A549 treated with AZD2906 at 1 μM for 4 hours (cell line): Measurements from ENCODE around the gene CA4. TPM values are rescaled to one million over a fixed set of nuclear protein-coding genes. Genes with fewer than 3 reads are reported as not detected.

Experiments used
- total RNA-seq: library from RNA; stranded (reverse); fragments of 200-300 nt; extraction: Qiagen RNA extraction; gene quantifications from 5 replicates; pipeline ENCODE4 v1.2.3, GENCODE V29; 2022

The CA4 gene
- total RNA-seq, result 0.11 to 0.28 TPM (median 0.21 TPM) in 4 of 5 replicates, not detected in the other

GRCh38 chr17:60149691-60150582, at the start of gene CA4:
Gene CA4 (plus strand): TSS chr17:60149973. CDS start chr17:60150035, 62 bp downstream.

Other genes starting within 250 kb of the CA4 start
- 11.5 to 12.6 TPM (median 11.8 TPM) in 5 replicates for gene RNFT1, start 185.2 kb upstream of the CA4 start, total RNA-seq
- 15.7 to 21.0 TPM (median 17.4 TPM) in 5 replicates for gene HEATR6, start 71.1 kb upstream of the CA4 start, total RNA-seq
- 28.8 to 38.3 TPM (median 31.6 TPM) in 5 replicates for gene USP32, start 242.2 kb downstream of the CA4 start, total RNA-seq